NCI-H526 (cell line): ENCODE measurements around the gene AIMP1.
"Not testable (repeated sequence)": the region's sequence is repeated elsewhere in the genome, so short reads cannot be mapped to it uniquely, and the experiment has no call there.

ENCODE experiments used
- DNase-seq, 2 experiments: peaks; one replicate each; lab custom pipeline; 2025; lab: John Stamatoyannopoulos, UW

The AIMP1 gene

DNA sequence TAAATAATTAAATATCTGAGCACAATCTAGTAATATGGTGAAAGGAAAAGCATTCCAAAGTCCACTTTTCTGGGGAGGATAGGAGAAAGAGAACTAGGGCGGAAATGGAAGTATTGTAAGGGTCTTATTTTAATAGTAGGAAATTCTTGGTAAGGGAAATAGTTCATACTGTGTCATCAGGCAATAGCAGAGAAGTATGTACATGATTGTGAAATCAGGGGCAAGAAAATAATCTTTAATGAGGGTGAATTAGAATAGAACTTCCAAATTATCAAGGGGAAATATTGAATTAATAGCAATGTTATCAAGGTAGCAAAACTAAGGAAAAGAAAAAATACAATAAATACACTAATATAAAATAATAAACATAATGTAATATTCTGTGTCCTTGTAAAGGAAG is 37.4 kb downstream of the AIMP1 start:
- no peak for DNase-seq

DNA sequence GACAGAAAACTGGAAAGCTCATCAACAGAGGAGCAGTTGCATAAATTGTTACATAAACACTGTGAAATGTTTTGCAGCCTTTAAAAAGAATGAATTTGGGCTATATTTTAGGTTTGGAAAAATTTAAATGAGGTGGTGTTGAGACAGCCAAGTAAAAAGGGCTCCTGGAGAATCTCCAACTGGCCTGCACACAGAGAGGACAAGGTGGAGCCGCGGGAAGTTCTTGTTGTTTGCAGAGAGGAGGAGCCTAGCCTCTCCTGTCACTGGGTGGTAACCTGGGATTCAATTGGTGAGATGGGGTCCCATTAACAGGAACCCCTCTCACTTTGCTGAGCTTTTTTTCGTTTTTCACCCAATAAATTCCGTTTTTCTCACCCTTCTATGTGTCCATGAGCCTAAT is 38.8 kb downstream of the AIMP1 start:
- DNase-seq: no peak

DNA sequence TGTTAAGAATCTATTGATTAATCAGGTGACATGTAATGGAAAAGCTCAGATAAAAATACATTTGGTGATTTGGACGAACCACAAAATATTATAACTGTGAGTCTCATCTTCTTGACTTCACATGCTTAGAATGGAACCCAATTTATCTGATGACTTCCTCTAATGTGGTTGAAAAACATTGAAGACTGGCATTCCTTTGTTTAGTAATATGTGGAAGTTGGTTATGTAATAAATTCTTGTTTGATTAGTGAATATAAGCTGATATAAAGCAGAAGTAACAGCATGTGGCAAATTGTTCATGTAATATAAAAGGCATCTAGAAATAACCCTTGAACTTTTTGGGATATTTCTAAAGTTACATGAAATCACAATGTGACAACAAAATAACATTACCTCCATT is 42.5 kb downstream of the AIMP1 start:
- no peak for DNase-seq

DNA sequence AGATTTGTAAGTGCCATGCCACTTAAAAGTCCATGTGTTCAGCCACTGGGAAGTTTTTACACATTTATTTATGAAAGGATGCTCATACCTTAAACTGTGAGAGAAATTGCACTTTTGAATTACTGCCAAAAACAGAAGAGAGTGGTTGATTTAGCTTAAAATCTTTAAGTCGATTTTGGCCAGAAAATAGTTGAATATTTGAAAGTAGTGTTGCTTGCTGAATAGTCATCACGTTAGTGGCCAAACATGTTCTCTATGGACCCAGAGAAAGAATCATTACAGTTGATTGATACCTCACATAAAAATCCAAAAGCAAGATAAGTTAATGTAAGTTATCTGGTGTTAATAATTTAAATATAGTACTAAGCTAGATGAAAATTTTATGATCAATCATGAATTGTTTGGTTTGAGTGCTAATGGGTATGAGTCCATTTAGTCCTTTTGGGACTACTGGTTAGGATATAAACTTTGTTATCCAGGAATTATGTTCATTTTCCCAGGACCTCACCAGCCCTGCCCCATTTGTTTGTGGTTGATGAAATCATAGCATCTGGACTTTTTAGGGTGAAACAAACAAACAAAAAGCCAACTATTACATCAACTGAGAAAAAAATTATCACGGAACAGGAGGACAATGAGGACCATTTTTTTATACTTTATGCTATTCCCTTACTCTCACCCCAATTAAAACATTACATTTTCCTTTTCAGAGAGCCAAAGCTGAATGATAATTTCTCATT is 45.9 kb downstream of the AIMP1 start:
- no peak for DNase-seq

DNA sequence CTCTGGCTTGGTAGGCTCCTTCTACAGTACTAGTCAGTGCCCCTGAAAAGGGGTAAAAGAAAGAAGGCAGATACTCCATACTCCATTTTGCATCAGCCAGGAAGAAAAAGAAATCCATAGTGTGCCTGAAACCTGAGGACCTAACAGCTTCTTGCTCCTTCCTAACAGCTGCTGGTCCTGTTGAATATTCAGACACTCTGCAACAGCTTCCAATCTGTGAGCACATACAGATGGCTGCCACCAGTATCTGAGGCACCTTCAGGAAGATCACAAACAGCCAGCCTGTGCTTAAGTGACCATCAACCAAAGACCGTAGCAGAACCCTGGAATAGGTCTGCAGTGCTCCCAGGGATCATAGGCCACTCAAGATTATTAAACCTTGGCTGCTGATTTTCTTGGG is 47.9 kb downstream of the AIMP1 start:
- no peak for DNase-seq

DNA sequence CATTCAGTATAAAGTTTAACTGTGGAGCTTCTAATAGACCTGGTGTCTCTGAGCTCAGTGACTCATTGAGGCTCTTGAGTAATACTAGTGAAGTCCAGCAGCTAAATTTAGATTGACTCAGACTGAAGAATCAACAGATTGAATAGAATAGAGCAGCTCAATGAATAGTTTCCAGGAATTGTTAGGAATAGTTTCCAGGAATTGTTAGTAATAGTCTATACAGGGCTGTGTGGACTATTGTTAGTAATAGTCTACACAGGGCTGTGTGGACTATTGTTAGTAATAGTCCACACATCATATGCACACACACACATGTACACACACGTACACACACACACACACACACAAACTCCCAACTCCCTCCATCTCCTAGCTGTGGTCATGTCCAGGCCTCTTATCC is 49.3 kb downstream of the AIMP1 start:
- no peak for DNase-seq

DNA sequence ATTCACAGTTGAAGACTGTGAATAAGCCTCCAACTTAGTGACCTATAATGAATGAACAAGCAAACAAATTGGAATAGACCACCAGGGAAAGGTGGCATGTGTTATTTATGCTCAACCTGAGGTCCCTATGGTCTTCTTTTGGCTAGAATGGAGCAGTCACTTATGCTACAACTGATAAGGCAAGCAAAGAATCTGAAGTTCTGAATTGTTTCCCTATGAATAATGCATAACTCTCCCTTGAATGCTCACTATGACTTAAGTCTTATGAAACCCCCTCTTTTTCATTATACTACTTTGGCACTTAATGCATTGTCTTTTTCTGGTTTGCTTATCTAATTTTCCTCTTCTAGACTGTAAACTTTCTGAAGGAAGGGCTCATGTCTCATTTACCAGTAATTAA is 49.7 kb downstream of the AIMP1 start:
- no peak for DNase-seq

DNA sequence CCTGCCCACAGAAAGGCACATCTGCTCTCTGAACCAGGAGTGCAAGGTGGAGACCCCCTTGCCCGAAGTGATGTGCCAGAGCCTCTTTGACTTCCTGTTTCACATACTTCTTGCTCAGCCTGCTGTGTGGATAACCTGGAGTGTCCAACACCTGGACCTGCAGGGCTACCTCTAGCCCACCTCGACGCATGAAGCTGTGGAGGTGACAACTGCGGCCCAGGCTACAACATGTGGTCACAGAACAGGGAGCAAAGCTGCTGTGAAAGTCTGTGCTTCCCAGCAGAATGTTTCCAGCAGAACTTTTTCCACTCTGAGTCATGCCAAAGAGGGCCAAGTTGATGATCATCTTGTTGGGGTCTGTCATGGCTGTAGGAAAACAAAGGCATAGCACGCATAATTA is 50.7 kb downstream of the AIMP1 start:
- DNase-seq: no peak

DNA sequence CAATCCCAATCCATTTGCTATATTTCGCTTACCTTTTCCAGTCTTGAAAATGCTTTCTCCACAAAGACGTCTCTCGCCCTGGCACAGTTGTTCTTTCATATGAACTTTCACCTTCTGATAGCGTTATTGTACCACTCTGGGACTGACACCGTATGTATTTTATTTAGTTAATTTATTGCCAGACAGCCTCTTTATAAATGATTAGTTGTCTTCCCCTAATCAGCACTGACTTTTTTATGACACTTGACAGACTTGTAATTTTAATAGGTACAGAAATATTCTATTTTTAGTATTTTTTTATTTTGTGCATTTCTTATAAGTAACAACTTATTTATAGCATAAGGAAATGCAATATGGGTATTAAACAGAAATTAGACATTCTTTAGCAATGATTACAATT is 52.3 kb downstream of the AIMP1 start, which contains the start of gene GIMD1:
Gene GIMD1 (minus strand): TSS at position 101 of the 400 bp plus-strand sequence. CDS start 1,343 bp downstream, outside the sequence.
- no peak for DNase-seq

DNA sequence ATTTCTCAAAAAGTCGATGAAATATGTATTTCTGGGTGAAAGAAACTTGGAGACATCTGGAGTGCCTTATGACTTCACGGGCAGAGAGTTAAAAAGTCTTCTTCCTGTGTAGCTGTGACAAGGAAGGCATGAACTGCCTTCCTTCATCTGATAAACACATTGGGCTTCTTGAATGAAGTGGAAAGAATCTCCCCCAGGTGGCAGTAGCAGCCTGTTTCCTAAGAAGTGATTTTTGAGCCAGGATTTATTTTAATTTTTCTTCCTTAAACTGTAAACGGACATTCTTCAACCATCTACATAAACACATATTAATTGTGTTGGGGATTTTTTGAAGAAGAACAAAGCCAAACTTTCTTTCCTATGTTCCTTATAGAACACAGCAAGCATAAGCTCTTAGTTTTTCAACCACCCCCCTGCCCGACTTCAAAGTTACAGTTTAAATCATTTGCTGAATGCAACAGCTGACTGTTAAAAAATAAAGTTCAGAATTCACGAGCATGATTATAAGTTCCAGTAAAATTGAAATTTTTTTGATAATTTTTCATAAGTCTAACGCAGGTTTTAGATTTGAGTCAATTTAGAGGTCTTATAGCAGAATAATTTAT is 53.2 kb downstream of the AIMP1 start:
- peak in 1 of 2 experiments; percentile 54 for DNase-seq

DNA sequence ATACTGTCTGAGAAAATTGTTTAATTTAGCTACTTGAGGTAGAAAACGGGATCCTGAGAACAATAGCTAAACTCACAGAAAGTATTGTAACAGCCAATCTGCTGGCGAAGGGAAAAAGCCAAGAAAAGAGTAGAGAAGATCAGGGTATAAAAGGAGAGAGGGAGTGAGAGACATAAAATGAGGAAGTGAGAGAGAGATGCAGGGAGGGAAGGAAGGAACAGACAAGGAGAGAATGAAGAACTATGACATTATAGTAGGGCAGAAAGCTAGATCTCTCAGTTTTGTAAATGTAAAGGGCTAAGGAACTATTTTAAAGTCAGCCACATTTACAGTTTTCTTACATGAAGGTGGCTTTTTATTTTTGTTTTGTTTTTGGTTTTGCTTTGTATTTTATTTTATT is 53.9 kb downstream of the AIMP1 start:
- no peak for DNase-seq

DNA sequence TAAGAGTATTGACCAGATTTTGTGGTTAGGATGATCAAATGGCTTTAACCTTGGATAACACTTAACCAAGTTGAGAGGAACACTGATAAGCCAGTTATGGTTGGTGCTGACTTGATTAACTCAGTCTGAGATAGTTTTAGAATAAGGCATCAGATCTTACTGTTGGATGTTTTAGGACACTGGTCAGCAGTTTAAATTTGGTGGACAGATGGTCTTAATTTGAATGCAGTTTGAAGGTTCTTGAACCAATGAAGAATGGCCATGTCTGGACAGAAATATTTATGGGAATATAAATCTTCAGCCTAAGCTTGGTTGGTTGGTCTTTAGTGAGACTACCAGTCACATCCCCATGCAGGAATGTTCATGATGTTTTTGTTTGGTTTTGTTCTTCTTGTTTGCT is 54.8 kb downstream of the AIMP1 start:
- no peak for DNase-seq

DNA sequence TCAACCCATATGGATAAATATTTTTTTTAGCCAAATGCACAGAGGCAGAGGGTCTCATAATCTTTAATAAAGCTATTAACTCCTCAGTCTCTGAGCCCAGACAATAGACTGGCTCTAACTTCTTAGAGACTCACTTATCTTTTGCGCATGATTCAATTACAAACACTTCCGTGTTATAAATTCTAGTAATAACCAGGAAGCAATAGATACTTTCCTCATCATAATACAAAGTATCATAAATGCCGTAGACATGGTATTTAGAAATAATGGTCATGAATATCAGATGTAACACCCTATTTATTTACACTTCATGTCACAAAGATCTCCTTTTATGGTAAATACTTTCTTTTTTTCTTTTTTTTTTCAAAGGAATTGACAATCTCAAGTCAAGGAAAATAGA is 56.7 kb downstream of the AIMP1 start:
- no peak for DNase-seq

DNA sequence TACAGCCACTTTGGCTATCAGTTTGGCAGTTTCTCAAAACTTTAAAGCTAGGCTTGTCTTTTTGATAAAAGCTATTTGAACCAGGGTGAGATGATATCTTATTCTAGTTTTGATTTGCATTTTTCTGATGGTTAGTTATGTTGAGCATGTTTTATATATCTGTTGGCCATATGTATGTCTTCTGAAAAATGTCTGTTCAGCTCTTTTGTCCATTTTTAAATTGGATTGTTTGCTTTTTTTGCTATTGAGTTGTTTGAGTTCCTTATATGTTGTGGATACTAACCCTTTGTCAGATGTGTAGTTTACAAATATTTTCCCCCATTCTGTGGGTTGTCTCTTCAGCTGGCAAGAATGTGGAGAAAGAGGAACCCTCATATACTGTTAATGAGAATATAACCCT is 63.8 kb downstream of the AIMP1 start:
- DNase-seq: no peak

DNA sequence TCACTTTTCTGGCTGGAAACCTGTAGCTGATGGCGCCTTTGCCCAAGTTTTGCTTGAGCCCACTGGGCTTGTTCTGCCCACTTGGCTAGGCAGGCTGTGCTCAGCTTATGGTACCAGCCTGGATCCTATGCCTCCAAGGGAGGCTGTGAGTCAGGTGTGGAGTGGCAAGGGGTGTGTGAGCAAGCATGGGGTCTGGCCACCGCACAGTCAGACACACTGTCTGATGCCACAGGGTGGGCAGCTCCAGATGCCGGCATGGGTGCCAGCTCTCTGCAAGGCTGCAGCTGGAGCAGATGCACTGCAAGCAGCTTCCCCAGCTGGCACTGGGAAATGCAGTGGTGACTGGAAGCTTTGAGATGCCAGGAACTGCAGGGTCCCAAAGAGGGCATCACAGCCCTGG is 68.5 kb downstream of the AIMP1 start:
- DNase-seq: no peak

DNA sequence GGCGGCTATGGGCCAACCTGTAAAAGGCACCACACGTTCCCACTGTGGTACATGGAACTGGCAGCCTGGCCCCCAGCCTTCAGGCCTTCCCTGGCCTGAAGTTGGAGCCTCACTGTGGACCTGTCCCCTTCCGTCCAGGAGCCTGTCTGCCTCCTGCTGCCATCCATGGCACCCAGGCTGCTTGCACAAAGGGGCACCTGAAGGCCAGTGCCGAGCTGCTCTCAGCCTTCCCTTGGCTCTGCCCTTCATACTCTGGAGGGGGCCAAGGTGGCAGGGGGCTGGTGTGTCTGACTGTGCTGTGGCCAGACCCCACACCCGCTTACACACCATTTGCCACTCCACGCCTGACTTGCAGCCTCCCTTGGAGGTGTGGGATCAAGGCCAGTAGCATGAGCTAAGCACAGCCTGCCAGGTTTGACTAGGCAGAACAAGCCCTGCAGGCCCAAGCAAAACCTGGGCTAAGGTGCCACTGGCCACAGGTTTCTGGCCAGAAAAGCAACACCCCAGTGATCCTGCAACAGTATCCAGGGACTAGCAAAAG is 69.6 kb downstream of the AIMP1 start:
- no peak for DNase-seq

DNA sequence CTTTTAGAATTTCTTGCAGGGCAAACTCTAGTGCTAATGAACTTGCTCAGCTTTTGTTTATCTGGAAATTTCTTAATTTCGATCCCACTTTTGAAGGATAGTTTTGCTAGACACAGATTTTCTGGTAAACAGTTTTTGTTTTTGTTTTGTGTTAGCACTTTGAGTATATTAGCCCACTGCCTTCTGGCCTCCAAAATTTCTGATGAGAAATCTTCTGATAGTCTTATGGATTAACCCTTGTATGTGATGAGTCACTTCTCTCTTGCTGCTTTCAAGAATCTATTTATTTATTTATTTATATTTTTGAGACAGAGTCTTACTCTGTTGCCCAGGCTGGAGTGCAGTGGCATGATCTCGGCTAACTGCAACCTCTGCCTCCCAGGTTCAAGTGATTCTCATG is 79.2 kb downstream of the AIMP1 start:
- no peak for DNase-seq

DNA sequence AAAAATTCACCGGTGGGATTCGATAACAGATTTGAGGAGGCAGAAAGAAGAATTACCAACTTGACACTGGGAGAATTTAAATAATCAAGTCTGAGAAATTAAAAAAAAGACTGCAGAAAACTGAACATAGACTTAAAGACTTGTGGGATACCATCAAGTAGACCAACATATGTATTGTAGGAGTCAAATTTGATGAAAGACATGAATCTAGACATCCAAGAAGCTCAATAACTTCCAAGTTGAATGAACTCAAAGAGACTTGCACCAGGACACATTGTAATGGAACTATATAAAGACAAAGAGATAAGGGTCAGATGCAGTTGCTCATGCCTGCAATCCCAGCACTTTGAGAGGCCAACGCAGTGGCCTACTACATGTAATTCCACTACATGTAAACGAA is 82.5 kb downstream of the AIMP1 start:
- not testable (repeated sequence) for DNase-seq
